ENCODE results near the gene CLMP.

Gene CLMP

GRCh38 chr11:123180574-123180973, 14.5 kb downstream of the CLMP start:
- TF ChIP-seq, protein P1, sequence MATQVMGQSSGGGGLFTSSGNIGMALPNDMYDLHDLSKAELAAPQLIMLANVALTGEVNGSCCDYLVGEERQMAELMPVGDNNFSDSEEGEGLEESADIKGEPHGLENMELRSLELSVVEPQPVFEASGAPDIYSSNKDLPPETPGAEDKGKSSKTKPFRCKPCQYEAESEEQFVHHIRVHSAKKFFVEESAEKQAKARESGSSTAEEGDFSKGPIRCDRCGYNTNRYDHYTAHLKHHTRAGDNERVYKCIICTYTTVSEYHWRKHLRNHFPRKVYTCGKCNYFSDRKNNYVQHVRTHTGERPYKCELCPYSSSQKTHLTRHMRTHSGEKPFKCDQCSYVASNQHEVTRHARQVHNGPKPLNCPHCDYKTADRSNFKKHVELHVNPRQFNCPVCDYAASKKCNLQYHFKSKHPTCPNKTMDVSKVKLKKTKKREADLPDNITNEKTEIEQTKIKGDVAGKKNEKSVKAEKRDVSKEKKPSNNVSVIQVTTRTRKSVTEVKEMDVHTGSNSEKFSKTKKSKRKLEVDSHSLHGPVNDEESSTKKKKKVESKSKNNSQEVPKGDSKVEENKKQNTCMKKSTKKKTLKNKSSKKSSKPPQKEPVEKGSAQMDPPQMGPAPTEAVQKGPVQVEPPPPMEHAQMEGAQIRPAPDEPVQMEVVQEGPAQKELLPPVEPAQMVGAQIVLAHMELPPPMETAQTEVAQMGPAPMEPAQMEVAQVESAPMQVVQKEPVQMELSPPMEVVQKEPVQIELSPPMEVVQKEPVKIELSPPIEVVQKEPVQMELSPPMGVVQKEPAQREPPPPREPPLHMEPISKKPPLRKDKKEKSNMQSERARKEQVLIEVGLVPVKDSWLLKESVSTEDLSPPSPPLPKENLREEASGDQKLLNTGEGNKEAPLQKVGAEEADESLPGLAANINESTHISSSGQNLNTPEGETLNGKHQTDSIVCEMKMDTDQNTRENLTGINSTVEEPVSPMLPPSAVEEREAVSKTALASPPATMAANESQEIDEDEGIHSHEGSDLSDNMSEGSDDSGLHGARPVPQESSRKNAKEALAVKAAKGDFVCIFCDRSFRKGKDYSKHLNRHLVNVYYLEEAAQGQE (IDR thresholded peaks at IDR 0.05; ENCODE audit: insufficient read depth in 1 of 2, low read depth in 2 of 2, low read length in 2 of 2) = no peak
- TF ChIP-seq SIN3A (IDR thresholded peaks at IDR 0.05; ENCODE audit: borderline replicate concordance, insufficient read depth, low read length) = no peak
- no peak for TF ChIP-seq TAF1 (IDR thresholded peaks at IDR 0.05; ENCODE audit: borderline replicate concordance, insufficient read depth, low read length)
- no peak for TF ChIP-seq FOXP2 (optimal IDR thresholded peaks at IDR 0.05; ENCODE audit: borderline replicate concordance, extremely low read depth, extremely low read length, insufficient read depth)
- no peak for TF ChIP-seq POLR2AphosphoS5 (IDR thresholded peaks at IDR 0.05; ENCODE audit: low read depth, low read length)

- TF ChIP-seq TAF1 (IDR thresholded peaks at IDR 0.05; ENCODE audit: borderline replicate concordance, insufficient read depth, low read length) (no peak), SIN3A (IDR thresholded peaks at IDR 0.05; ENCODE audit: borderline replicate concordance, insufficient read depth, low read length) (no peak), POLR2AphosphoS5 (IDR thresholded peaks at IDR 0.05; ENCODE audit: low read depth, low read length) (no peak), FOXP2 (optimal IDR thresholded peaks at IDR 0.05; ENCODE audit: borderline replicate concordance, extremely low read depth, extremely low read length, insufficient read depth) (no peak)
- TF ChIP-seq, protein P1 (IDR thresholded peaks at IDR 0.05; ENCODE audit: insufficient read depth in 1 of 2, low read depth in 2 of 2, low read length in 2 of 2) = no peak
These were observed 14.9 kb downstream of the CLMP start for GRCh38 chr11:123180166-123180565.

- TF ChIP-seq FOXP2 (optimal IDR thresholded peaks at IDR 0.05; ENCODE audit: borderline replicate concordance, extremely low read depth, extremely low read length, insufficient read depth) = no peak
- no peak for TF ChIP-seq POLR2AphosphoS5 (IDR thresholded peaks at IDR 0.05; ENCODE audit: low read depth, low read length)
- TF ChIP-seq TAF1 (IDR thresholded peaks at IDR 0.05; ENCODE audit: borderline replicate concordance, insufficient read depth, low read length) = no peak
- TF ChIP-seq SIN3A (IDR thresholded peaks at IDR 0.05; ENCODE audit: borderline replicate concordance, insufficient read depth, low read length) = no peak
- TF ChIP-seq, protein P1 (IDR thresholded peaks at IDR 0.05; ENCODE audit: insufficient read depth in 1 of 2, low read depth in 2 of 2, low read length in 2 of 2) = no peak
These were observed 15.5 kb downstream of the CLMP start for GRCh38 chr11:123179586-123179985.

GRCh38 chr11:123178186-123178585, 16.9 kb downstream of the CLMP start:
- TF ChIP-seq POLR2AphosphoS5 (IDR thresholded peaks at IDR 0.05; ENCODE audit: low read depth, low read length) (no peak), SIN3A (IDR thresholded peaks at IDR 0.05; ENCODE audit: borderline replicate concordance, insufficient read depth, low read length) (no peak), FOXP2 (optimal IDR thresholded peaks at IDR 0.05; ENCODE audit: borderline replicate concordance, extremely low read depth, extremely low read length, insufficient read depth) (no peak), TAF1 (IDR thresholded peaks at IDR 0.05; ENCODE audit: borderline replicate concordance, insufficient read depth, low read length) (no peak)
- TF ChIP-seq, protein P1 (IDR thresholded peaks at IDR 0.05; ENCODE audit: insufficient read depth in 1 of 2, low read depth in 2 of 2, low read length in 2 of 2) = no peak

DNA sequence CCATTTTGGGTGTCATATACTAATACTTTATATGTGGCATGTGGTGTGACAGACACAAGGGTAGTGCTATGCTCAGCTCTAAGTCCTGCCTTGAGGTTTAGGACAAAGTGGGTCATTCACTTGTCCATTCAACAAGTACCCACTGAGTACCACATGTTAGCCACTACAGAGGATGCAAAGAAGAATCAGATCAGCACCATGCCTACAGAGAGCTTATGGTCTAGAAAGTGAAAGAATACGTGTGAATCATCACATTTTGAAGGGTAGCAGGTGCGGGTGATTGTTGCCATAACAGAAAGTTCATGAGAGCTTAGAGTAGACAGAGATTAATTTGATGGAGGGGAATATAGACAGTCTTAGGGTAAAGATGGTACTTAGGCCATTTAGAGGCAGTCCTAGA, 18.3 kb downstream of the CLMP start:
- TF ChIP-seq, protein P1 (IDR thresholded peaks at IDR 0.05; ENCODE audit: insufficient read depth in 1 of 2, low read depth in 2 of 2, low read length in 2 of 2) = no peak
- TF ChIP-seq FOXP2 (optimal IDR thresholded peaks at IDR 0.05; ENCODE audit: borderline replicate concordance, extremely low read depth, extremely low read length, insufficient read depth) = no peak
- TF ChIP-seq POLR2AphosphoS5 (IDR thresholded peaks at IDR 0.05; ENCODE audit: low read depth, low read length) = no peak
- no peak for TF ChIP-seq TAF1 (IDR thresholded peaks at IDR 0.05; ENCODE audit: borderline replicate concordance, insufficient read depth, low read length)
- TF ChIP-seq SIN3A (IDR thresholded peaks at IDR 0.05; ENCODE audit: borderline replicate concordance, insufficient read depth, low read length) = no peak

Measured in PFSK-1 (cell line).